HG03571 (cell line): Measurements from ENCODE around the gene ANKRD63.

Experiments
- ATAC-seq: cut with Tn5 transposase; IDR thresholded peaks from one replicate; pipeline ENCODE4 v1.9.1; 2021; ENCODE audit not compliant: unreplicated experiment

The ANKRD63 gene

DNA sequence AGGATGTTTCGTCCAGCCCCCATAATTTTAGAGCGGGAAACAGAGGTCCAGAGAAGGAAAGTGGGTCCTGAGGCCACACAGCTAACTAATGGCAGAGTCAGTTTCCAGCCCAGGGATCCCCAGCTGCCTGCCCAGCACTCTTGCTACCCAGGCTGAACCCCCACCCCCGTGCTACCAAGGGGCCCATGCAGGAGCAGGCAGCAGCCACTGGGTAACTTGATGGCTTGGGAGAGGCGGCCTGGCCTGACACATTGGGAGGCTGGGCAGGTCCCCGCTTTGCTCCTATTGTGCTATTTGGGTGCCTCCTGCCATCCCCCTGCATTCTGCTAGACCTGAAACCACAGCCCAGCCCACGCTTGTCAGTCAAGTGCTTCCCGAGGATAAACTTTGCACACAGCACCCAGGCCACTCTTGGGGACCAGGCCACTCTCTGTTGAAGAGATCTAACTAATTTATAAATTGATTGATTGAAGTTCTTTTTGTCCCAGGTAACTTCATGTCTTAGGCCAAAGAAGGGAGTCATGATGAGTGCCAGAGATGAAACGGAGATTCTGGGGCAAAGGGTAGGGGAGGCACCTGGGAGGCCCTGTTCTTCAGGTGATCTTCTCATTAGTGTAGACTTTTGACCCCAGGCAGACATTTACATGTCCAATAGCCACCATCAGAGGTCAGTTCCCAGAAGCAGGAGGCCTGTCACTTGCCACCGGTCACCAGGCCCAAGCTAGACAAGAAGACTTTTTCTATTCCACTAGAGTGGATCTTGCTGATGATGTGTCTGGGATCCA lies 37.0 kb downstream of the ANKRD63 start:
- ATAC-seq = no peak

DNA sequence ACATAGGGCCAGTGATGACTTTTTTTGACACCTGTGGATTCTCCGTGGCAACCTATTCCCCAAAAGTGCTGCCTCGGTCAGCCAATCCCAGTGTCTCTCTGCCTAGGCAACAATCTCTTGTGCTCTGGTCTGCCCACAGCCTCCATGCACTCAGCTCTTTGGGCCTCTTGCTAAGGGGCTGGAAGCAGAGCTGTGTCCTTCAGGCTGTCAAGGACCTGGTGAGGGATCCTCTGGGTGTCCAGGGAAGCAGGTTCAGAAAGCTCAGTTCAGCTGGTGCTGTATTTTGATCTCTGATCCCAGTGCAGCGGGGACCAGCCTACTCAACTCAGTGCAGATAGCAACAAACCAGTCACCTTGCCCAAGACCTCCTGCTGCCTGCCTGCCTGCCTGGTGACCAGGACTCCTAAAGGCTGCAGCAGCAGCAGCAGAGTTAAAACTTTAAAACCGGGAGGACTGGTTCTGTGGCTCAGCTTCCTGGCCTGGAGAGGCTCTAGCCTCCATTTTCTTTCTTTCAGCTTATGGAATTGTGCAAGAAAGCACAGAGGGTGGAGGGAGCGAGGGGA lies 37.8 kb downstream of the ANKRD63 start:
- ATAC-seq = no peak

DNA sequence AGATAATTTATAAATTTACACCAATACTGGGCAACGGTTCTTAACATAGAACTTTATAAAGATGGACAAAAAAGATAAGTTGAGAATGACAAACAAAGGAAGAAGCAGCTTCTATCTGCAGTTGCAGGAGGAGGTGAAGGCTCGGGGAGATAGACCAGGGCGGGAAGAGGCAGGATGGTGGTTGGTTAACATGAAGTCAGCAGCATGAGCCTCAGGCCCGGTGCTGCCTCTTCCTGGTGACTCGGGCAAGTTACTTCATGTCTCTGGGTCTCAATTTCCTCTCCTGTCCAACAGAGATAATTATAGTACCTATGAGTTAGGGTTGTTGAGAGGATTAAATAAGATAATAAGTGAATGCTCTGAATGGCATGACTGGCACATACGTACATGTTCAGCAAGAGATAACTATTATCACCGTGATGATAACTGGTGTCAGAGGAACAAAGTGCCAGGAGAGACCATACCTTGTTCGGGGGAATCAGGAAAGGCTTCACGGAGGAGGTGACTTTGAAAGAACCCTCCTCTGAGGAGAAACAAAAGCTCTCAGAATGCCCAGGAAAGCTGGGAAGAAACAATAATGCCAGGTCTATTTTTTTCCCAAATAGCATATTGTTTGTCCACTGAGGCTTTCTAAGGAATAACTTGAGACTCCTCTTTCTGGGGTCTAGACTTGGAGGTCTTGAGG lies 39.6 kb downstream of the ANKRD63 start:
- no peak for ATAC-seq

DNA sequence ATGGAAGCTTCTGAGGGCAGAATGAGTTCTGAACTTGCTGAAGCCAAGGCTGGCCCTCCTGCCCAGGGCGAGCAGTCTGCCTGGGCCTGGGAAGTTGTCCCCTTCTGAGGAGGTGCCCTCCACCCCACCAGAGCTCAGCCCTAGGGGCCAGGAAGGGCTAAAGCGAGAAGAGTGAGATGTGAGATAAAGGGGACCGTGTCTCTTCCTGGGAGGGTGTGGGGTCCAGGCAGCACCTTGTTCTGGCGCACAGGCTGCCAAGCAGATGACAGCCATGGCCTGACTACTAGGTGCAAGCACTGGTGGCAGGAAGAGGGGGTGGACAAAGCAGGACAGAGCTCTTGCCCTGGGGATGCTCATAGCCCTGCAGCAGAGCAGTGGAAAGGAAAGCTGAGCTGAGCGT lies 40.3 kb downstream of the ANKRD63 start:
- no peak for ATAC-seq

DNA sequence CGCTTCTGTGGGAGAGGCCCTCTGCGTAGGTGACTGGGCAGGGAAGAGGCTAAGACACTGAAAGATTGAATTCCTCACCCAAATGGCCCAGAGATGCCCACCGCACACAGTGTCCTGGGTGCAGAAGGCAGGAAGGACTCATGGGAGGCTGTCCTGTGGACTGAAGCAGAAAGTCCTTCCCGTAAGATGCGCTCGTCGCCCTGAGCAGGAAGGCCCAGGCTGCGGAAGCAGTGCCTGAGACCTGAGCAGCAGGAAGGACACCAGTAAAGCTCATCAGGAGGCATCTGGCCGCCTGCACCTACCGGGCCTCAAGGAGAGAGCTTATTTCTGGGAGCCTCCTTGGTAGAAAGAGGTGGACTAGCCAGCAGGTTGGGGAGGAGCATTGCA lies 40.7 kb downstream of the ANKRD63 start:
- no peak for ATAC-seq

DNA sequence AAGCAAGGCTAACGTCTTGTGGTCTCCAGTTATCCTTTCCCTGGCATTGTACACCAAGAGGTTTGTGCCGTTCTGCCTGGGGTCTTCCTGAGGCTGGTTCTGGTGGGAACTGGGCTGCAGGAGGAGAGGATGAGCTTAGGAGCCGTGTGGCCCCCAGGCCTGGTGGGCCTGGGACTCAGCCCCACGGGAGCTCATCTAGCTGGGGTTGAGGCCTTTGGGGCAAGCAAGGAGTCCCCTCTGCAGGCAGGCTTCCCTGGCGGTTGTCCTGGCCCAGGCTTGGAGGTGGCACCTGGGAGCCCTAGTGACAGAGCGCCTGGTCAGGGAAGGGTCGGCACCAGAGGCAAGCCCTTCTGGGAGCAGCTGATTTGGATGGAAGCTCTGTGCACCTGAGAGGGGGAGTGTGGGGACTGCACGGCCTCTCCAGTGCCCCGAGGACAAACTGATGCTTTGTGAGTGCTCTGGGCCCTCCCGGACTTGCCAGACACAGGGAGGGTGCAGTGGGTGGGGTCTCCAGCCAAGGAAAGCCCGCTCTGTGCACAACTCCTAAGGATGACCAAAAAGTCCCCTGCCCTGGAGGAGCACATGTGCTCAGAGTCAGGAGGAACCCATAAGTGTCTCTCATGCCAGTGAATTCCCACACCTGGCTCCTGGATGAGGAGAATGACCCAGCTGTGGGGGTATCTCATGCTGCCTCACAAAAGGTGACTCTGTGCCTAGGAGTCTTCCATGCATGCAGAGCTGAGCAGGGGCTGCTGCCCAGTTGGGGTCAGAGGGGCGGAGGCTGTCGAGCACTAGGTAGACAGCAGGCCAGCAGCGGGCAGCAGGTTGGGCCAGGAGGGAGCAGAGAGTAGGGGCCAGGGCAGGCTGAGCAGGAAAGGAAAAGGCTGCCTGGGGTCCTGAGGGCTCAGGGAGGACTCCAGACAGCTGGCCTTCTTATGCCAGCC lies 41.3 kb downstream of the ANKRD63 start:
- no peak for ATAC-seq

DNA sequence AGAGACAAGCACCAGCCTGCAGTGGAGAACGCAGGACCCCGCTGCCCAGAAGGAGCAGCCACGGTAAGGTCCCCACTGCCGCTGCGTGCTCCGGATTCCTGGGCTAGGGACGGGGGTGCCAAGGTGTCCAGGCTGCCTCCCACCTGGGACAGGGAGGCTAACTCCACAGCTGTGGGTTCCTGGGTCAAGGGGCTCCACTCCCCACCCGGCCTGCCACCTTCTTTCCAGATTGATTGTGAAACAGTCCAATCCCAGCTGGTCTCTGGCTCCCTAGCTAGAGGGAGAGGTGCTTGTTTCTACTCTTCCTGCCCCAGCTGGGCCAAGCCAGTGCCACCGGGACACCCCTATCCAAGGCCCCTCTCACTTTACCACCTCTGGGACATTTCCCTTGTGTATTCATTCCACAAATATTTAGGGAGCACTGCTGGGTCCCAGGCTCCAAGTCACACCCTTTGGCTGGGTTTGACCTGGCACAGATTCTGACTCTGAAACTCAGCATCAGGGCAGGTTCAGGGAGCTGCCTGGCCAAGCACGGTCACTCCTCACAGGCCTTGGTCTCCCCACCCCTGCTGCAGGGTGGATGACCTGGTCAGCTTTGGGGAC lies 42.1 kb downstream of the ANKRD63 start:
- ATAC-seq = no peak

DNA sequence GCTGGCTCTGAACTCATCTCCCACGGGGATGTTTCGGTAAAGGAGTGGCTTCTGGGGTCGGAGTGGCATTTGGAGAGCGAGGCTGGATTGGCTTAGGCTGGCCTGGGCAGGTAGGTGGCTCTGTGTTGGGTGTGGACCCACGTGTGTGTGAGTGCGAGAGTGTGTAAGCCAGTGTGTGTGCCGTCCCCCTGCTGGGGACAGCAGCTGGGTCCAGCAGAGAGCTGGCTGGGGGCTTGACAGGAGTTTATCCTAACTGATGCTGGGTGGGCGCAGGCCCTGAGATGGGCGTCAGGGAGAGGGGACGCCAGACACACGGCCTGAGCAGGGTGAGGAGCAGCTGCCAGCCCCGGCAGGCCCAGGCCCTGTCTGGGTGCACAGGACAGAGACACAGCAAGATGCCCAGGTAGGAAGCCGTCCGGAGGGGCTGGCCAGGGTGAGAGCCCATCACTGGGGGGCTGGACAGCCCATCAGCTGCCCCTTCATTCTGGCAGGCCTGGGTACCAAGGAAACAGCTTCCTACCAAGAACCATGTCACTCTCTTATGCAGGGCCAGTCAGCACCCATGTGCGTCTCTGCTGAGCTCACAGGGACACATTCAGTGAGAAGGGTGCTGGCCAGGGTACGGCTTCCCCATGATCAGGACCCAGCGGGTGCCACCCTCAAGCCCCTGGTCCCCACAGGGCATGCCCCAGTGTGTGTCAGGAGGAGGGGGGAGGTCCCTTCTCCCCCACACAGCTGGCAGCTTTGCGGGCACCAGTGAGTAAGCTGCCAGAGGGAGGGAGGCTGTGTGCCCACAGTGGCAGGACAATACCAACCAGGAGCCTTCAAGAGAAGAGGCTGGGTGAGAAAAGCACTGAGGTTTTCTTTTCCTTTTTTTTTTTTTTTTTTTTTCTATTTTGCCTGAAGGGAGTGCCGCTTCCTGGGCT lies 42.9 kb downstream of the ANKRD63 start:
- ATAC-seq = no peak

DNA sequence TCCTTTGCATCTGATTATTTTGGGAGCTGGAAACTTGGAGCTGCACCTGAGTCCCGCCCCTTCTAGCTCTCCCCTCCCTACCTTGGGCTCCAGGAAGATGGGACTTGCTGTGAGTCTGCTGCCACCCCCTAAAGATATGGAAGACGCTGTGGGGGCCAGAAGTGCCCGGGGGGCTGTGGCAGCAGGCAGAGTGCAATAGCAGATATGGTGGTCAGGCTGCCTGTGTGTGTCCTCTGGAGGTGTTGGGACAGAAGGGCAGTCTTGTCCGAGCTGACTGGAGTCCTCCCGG lies 43.5 kb downstream of the ANKRD63 start:
- ATAC-seq = no peak

DNA sequence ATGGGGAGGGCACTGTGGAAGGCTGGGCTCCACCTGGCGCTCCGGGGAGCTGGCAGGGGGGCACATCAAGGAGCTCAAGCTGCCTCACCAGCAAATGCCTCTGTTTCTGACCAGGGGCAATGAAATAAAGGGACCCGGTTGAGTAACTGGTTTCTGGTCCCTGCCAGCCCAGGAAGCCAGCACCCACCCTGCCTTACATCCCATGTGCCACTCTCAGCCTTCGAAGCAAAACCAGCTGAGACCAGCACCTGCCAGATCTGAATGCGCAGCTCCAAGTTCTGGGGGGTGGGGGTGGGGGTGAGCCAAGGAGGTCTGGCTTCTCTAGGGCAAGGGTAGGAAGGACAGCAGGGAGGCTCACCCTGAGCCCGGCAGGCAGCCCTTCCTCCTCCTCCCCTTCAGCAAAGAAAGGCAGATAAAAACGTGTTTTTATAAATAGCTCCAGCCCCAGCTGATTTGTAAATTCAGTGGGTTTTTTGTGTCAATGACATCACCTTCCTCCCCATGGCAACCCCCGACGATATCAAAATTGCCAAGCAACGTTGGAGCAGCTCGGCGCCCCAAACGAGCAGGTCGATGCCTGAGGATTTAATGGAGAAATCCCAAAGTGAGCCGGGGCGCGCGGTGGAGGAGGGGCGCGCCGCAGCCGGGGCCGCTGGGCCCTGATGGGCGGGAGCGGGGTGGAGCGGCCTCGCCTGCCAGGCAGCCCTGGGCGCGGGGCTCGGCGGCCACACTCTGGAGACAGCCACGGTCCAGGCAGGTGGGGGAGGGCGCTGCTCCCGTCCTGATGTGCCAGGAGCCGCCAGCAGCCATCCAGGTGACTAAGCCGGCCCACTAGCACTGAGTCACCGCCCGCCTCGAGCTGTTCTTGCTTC lies 44.1 kb downstream of the ANKRD63 start, which contains the start of gene PAK6:
TSS of gene PAK6 (plus strand) at position 532 of the 872 bp plus-strand sequence. CDS start 25,723 bp downstream, outside the sequence.
- ATAC-seq = no peak

DNA sequence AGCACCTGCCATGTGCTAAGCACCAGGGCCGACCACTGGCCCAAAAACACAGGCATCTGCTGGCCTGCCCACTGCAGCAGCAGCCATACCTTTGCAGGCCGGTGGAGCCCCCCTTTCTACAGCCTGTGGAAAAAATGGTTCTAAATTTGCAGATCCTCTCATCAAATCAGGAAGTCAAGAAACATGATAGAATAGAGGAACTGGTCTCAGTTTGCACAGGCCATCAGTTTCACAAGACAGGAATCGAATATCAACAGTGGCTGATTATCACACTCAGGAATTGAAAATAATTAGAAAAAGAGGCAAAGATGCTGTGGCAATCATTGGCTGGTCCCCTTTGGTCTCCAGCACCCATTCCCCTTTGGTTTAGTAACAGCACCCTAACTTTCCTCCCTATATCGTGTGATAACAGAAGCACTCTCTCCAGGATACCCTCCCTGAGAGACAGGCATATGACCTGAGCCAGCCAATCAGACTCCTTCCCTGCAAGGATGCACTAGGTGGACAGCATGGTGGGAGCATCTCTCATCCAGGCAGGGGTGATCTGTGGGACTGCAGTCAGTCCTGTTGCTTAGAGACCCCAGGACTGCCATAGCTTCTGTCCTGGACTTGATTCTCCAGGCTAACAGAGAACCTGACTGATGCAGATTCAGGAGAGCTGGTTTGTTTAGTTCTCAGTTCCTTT lies 47.5 kb downstream of the ANKRD63 start:
- no peak for ATAC-seq

DNA sequence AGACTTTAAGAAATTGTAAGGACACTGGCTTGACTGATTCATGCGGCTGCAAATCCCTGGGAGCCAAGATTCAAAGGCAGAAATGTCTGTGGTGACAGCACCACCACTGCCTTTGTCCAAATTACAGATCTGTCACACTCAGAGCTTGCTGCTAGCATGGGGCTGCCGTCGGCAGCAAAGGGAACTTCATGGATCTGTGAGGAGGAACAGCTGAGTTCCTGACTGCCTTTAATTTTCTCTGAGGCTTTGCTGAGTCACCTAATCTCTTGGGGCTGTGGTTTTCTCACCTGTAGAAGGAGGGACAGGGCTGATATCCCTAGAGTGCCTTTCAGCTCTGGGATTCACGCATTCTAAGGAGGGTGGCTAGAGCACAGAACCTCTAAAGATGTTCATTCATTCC lies 48.1 kb downstream of the ANKRD63 start:
- ATAC-seq = no peak

DNA sequence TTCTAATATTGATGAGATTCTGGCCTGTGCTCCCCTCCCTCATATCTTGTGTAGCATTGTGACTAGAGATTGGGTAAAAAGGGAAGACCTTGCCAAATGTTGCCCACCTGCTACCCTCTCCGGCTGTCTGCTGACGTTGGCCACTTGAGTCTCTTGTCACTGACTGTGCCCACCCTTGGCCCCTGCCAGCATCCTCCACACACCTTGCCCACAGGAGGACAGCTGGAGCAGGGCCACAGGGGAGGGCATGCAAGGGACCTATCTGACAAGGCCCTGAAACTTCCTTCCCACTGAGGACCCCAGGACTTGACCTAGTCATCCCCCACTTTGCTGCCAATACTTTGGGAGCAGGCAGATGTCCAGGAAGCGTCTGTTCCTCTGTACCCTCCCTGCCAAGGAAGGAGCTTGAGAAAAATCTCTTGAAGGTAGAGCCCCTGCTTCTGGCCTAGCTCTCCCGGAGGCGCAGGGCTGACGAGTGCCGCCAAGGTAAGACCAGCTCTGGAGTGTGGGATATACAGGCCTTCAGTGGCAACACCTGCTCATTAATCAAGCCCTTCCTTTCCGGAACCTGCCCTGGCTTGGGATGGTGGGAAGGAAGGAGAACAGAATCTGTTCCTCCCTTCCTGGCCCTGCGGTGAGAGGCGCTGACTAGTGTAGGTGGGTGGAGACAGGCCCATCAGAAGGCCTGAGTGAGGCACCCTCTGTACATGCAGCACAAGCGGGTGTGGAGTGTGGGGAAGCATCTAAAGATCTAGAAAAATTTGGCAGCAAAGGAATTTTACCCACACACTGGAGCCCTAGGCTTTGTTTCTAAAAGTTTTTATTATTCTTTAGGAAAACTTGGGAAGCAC lies 48.9 kb downstream of the ANKRD63 start:
- ATAC-seq = no peak

DNA sequence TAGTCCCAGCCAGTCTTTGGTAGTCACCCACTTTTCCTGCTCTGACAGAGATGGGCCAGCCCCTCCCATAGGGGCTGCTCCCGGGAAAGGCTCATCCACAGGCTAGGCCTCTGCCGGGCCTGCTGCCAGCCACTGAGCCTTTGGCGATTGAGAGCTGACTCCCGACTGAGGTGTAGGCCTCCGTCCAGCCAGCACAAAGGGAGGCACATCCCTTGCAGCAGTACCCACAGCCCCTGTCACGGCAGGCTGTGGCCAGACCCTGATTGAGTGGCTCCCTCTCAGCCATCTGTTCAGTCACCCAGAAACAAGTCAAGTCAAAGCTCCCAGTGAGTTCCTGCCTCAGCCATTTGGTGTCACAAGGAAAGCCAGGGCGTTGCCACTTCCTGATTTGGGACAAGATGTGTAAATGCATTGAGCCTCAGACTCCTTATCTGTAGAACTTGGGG lies 50.2 kb downstream of the ANKRD63 start:
- no peak for ATAC-seq
